WTC11 (cell line): ENCODE data around the gene ALDH9A1. TPM values are rescaled to one million over a fixed set of nuclear protein-coding genes. Genes with fewer than 3 reads are reported as not detected.

Experiments
- ATAC-seq: fragments of 200-7000 bp; cut with Tn5 transposase; 2 replicates; pipeline ENCODE4 v1.10.0; 2021; ENCODE audit warnings: mild to moderate bottlenecking, moderate library complexity
- CTCF ChIA-PET: fragments of 300-600 bp; sonication (Branson Sonifier 250); formaldehyde crosslinking; loops from one replicate; lab custom pipeline; 2021; ENCODE audit warnings: antibody characterized with exemption; lab: Charles Lee
- POLR2A ChIA-PET: fragments of 350-600 bp; sonication (Branson Sonifier 250); formaldehyde crosslinking; loops from one replicate; lab custom pipeline; 2021; ENCODE audit warnings: antibody characterized with exemption; lab: Charles Lee
- DNase-seq: peaks from one replicate; pipeline ENCODE4 v3.0.0; 2021; ENCODE audit warnings: low spot score
- H3K27ac Mint-ChIP-seq: 2 replicates; pipeline ENCODE4 v1.8.0; 2021; ENCODE audit warnings: mixed read lengths
- H3K27me3 Mint-ChIP-seq: 2 replicates; pipeline ENCODE4 v1.8.0; 2021; ENCODE audit warnings: low read depth, mild to moderate bottlenecking, moderate library complexity, mixed read lengths
- H3K36me3 Mint-ChIP-seq: 2 replicates; pipeline ENCODE4 v1.8.0; 2021; ENCODE audit warnings: mixed read lengths
- H3K4me1 Mint-ChIP-seq: 2 replicates; pipeline ENCODE4 v1.8.0; 2022; ENCODE audit warnings: mixed read lengths
- H3K4me3 Mint-ChIP-seq: 2 replicates; pipeline ENCODE4 v1.8.0; 2021; ENCODE audit warnings: mild to moderate bottlenecking, moderate library complexity, mixed read lengths
- H3K9me3 Mint-ChIP-seq: 2 replicates; pipeline ENCODE4 v1.8.0; 2021; ENCODE audit warnings: mixed read lengths
- AFF4 ChIP-seq: sonication (generic); formaldehyde crosslinking; IDR thresholded peaks from 2 replicates; pipeline ENCODE4 v1.8.1; 2023; ENCODE audit warnings: mild to moderate bottlenecking, missing genetic modification reagents, borderline replicate concordance
- ARID4B ChIP-seq: sonication (generic); formaldehyde crosslinking; IDR thresholded peaks from 2 replicates; pipeline ENCODE4 v1.8.0; 2023; ENCODE audit warnings: missing genetic modification reagents, mild to moderate bottlenecking, borderline replicate concordance
- ATF3 ChIP-seq: sonication (generic); formaldehyde crosslinking; conservative IDR thresholded peaks from 2 replicates; pipeline ENCODE4 v1.8.1; 2022; ENCODE audit warnings: mild to moderate bottlenecking, missing genetic modification reagents
- CDX4 ChIP-seq: fragments of 250-450 bp; sonication (Bioruptor Pico); IDR thresholded peaks from 2 replicates; pipeline ENCODE4 v1.9.0; 2021; ENCODE audit warnings: moderate library complexity, mild to moderate bottlenecking, inconsistent platforms, borderline replicate concordance
- CREB1 ChIP-seq: sonication (generic); formaldehyde crosslinking; IDR thresholded peaks from 2 replicates; pipeline ENCODE4 v1.8.0; 2023; ENCODE audit warnings: mild to moderate bottlenecking, missing genetic modification reagents
- ERG ChIP-seq: fragments of 250-450 bp; sonication (Bioruptor Pico); IDR thresholded peaks from 2 replicates; pipeline ENCODE4 v1.8.0; 2021; ENCODE audit warnings: mild to moderate bottlenecking
- ETV6 ChIP-seq: sonication (generic); formaldehyde crosslinking; IDR thresholded peaks from 2 replicates; pipeline ENCODE4 v1.8.1; 2022; ENCODE audit warnings: mild to moderate bottlenecking, missing genetic modification reagents
- FOXP4 ChIP-seq: sonication (generic); formaldehyde crosslinking; IDR thresholded peaks from 2 replicates; pipeline ENCODE4 v1.8.0; 2022; ENCODE audit warnings: mild to moderate bottlenecking, missing genetic modification reagents
- IRF2 ChIP-seq: sonication (generic); formaldehyde crosslinking; IDR thresholded peaks from 2 replicates; pipeline ENCODE4 v1.8.0; 2022; ENCODE audit warnings: low read depth, missing genetic modification reagents, borderline replicate concordance
- KAT7 ChIP-seq: sonication (generic); formaldehyde crosslinking; IDR thresholded peaks from 2 replicates; pipeline ENCODE4 v1.8.1; 2023; ENCODE audit warnings: missing genetic modification reagents, mild to moderate bottlenecking, borderline replicate concordance
- SMAD4 ChIP-seq: sonication (generic); formaldehyde crosslinking; IDR thresholded peaks from 2 replicates; pipeline ENCODE4 v1.8.0; 2022; ENCODE audit warnings: mild to moderate bottlenecking, missing genetic modification reagents
- TEAD1 ChIP-seq: sonication (generic); formaldehyde crosslinking; IDR thresholded peaks from 2 replicates; pipeline ENCODE4 v1.8.0; 2022; ENCODE audit warnings: mild to moderate bottlenecking, missing genetic modification reagents
- TP53 ChIP-seq: sonication (generic); formaldehyde crosslinking; IDR thresholded peaks from 2 replicates; pipeline ENCODE4 v1.8.1; 2023; ENCODE audit warnings: mild to moderate bottlenecking, missing genetic modification reagents
- ZNF138 ChIP-seq: sonication (generic); formaldehyde crosslinking; conservative IDR thresholded peaks from 2 replicates; pipeline ENCODE4 v1.8.1; 2022; ENCODE audit warnings: mild to moderate bottlenecking, moderate library complexity, missing genetic modification reagents
- ZNF263 ChIP-seq: sonication (generic); formaldehyde crosslinking; IDR thresholded peaks from 2 replicates; pipeline ENCODE4 v1.8.1; 2022; ENCODE audit warnings: low read depth, mild to moderate bottlenecking, moderate library complexity, missing genetic modification reagents
- ZNF396 ChIP-seq: fragments of 250-450 bp; sonication (Bioruptor Pico); IDR thresholded peaks from 2 replicates; pipeline ENCODE4 v1.8.0; 2021; ENCODE audit warnings: mild to moderate bottlenecking, moderate library complexity, borderline replicate concordance
- ZNF671 ChIP-seq: fragments of 250-450 bp; sonication (Bioruptor Pico); IDR thresholded peaks from 2 replicates; pipeline ENCODE4 v1.8.0; 2021; ENCODE audit warnings: mild to moderate bottlenecking
- ZSCAN18 ChIP-seq: fragments of 250-450 bp; sonication (Bioruptor Pico); IDR thresholded peaks from 2 replicates; pipeline ENCODE4 v2.1.2; 2022; ENCODE audit warnings: mild to moderate bottlenecking, moderate library complexity
- total RNA-seq: library from RNA; stranded (reverse); gene quantifications from 3 replicates; pipeline ENCODE4 v1.2.3, GENCODE V29; 2021
- TF ChIP-seq, protein P1 (sequence below): sonication (generic); formaldehyde crosslinking; conservative IDR thresholded peaks from 2 replicates; pipeline ENCODE4 v1.8.1; 2023; ENCODE audit warnings: mild to moderate bottlenecking, low read depth, missing genetic modification reagents, moderate library complexity

ALDH9A1 gene
- total RNA-seq, 1 experiment from 2014 or later, result 51.9 TPM

GRCh38 chr1:165734906-165735305 is 36.5 kb upstream of the ALDH9A1 start:
- Mint-ChIP-seq H3K27me3 (no peaks in the 10 kb centered on the region), H3K4me1 (peaks cover 6% of the 10 kb centered on the region; the same call in 1 of the 2 replicates), H3K27ac (no peak overlapping the region), H3K36me3 (peaks cover 3% of the 10 kb centered on the region; the same call in 1 of the 2 replicates), H3K4me3 (no peak overlapping the region), H3K9me3 (no peaks in the 10 kb centered on the region)
- POLR2A ChIA-PET, result interaction anchor here (0.6 kb wide), 1 partner anchor 331 kb away, joined by 4 read pairs; no protein-coding TSS in a partner anchor
- DNase-seq (no peak), ATAC-seq (no peak)
- CTCF ChIA-PET, result no interaction called here
- TF ChIP-seq ZNF138, result no peak
- no peak for TF ChIP-seq TP53 (CRISPR knock-in tag)
- TF ChIP-seq TEAD1, result no peak
- TF ChIP-seq ETV6, result no peak
- TF ChIP-seq, protein P1, sequence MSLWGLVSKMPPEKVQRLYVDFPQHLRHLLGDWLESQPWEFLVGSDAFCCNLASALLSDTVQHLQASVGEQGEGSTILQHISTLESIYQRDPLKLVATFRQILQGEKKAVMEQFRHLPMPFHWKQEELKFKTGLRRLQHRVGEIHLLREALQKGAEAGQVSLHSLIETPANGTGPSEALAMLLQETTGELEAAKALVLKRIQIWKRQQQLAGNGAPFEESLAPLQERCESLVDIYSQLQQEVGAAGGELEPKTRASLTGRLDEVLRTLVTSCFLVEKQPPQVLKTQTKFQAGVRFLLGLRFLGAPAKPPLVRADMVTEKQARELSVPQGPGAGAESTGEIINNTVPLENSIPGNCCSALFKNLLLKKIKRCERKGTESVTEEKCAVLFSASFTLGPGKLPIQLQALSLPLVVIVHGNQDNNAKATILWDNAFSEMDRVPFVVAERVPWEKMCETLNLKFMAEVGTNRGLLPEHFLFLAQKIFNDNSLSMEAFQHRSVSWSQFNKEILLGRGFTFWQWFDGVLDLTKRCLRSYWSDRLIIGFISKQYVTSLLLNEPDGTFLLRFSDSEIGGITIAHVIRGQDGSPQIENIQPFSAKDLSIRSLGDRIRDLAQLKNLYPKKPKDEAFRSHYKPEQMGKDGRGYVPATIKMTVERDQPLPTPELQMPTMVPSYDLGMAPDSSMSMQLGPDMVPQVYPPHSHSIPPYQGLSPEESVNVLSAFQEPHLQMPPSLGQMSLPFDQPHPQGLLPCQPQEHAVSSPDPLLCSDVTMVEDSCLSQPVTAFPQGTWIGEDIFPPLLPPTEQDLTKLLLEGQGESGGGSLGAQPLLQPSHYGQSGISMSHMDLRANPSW (CRISPR knock-in tag), result no peak
- TF ChIP-seq FOXP4 (CRISPR knock-in tag), result no peak
- TF ChIP-seq KAT7 (CRISPR knock-in tag), result no peak
- TF ChIP-seq ZSCAN18 (CRISPR knock-in tag), result no peak
- TF ChIP-seq CDX4 (CRISPR knock-in tag), result no peak
- TF ChIP-seq ZNF396, result no peak
- TF ChIP-seq AFF4 (CRISPR knock-in tag), result no peak

DNA sequence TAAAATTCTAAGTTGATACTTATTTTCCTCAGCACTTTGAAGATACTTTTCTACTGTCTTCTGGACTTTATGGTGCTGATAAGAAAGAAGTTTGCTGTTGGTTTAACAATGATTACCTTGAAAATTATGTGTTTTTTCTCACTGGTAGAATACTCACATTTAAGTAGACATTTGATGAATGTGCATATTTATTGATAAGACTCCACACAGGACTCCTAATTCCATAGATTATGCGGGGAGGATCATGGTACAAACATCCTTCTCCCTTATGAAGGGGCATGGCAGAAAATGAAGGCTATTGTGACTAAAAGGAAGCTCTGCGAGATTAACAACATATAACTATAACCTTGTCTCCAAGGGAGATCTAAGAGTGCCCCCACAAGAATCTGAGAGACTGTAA is 28.5 kb upstream of the ALDH9A1 start:
- POLR2A ChIA-PET, result interaction anchor here (0.6 kb wide), 1 partner anchor 904 kb away, joined by 3 read pairs; no protein-coding TSS in a partner anchor
- Mint-ChIP-seq H3K4me1 (no peaks in the 10 kb centered on the region), H3K27ac (no peak overlapping the region)
- TF ChIP-seq CREB1 (CRISPR knock-in tag) (no peak), ARID4B (no peak), IRF2 (CRISPR knock-in tag) (no peak), ZNF263 (CRISPR knock-in tag) (no peak), SMAD4 (CRISPR knock-in tag) (no peak), ATF3 (CRISPR knock-in tag) (no peak), ZNF671 (CRISPR knock-in tag) (no peak), ERG (no peak)

More for the DNA sequence above, 28.5 kb upstream of the ALDH9A1 start:
- ATAC-seq, result no peak
- CTCF ChIA-PET, result no interaction called here
- no peak for DNase-seq
- no peak overlapping the region for H3K4me3 Mint-ChIP-seq
- no peaks in the 10 kb centered on the region for H3K9me3 Mint-ChIP-seq
- H3K27me3 Mint-ChIP-seq, result no peaks in the 10 kb centered on the region
- H3K36me3 Mint-ChIP-seq, result peaks cover 5% of the 10 kb centered on the region; the same call in 1 of the 2 replicates
